ENCODE data around the gene C3orf49. TPM values are rescaled to one million over a fixed set of nuclear protein-coding genes. Genes with fewer than 3 reads are reported as not detected.
A peak's percentile ranks its signal among the peaks of the same experiment; 100 is the strongest.

C3orf49 gene
- total RNA-seq, 4 donors from 2014 or later, result not detected

DNA sequence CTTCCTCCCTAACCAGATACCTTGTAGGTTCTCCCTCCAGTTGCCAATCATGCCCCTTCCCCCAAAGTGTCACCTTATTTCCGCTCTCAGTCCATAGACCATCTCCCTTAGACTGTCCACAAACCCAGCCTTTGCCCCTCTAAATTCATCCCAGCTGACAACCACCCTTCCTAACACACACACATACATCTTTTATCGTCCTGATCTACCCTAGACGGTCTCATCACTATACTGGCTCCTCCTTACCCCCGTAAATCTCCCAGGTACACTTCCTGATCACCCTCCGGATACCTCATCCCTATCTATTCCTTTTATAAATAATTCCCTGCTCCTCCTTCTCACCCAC, 43.7 kb downstream of the C3orf49 start:
- intact Hi-C loops (cut with DNase I; ENCODE audit: low total_unique reads), result no loop called here
- H3K4me3 ChIP-seq (ENCODE audit: low read depth, poor library complexity, severe bottlenecking), result peak overlapping the region; percentile 97
- TF ChIP-seq, protein P1, sequence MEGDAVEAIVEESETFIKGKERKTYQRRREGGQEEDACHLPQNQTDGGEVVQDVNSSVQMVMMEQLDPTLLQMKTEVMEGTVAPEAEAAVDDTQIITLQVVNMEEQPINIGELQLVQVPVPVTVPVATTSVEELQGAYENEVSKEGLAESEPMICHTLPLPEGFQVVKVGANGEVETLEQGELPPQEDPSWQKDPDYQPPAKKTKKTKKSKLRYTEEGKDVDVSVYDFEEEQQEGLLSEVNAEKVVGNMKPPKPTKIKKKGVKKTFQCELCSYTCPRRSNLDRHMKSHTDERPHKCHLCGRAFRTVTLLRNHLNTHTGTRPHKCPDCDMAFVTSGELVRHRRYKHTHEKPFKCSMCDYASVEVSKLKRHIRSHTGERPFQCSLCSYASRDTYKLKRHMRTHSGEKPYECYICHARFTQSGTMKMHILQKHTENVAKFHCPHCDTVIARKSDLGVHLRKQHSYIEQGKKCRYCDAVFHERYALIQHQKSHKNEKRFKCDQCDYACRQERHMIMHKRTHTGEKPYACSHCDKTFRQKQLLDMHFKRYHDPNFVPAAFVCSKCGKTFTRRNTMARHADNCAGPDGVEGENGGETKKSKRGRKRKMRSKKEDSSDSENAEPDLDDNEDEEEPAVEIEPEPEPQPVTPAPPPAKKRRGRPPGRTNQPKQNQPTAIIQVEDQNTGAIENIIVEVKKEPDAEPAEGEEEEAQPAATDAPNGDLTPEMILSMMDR (IDR thresholded peaks at IDR 0.05), result no peak
- TF ChIP-seq POLR2A (IDR thresholded peaks at IDR 0.05), result no peak
- DNase-seq (ENCODE audit: low spot score in 2 of 2), result no peak
- WGBS, 2 donors, result 20 to 23% methylated on average over 5 of the region's 5 CpGs

DNA sequence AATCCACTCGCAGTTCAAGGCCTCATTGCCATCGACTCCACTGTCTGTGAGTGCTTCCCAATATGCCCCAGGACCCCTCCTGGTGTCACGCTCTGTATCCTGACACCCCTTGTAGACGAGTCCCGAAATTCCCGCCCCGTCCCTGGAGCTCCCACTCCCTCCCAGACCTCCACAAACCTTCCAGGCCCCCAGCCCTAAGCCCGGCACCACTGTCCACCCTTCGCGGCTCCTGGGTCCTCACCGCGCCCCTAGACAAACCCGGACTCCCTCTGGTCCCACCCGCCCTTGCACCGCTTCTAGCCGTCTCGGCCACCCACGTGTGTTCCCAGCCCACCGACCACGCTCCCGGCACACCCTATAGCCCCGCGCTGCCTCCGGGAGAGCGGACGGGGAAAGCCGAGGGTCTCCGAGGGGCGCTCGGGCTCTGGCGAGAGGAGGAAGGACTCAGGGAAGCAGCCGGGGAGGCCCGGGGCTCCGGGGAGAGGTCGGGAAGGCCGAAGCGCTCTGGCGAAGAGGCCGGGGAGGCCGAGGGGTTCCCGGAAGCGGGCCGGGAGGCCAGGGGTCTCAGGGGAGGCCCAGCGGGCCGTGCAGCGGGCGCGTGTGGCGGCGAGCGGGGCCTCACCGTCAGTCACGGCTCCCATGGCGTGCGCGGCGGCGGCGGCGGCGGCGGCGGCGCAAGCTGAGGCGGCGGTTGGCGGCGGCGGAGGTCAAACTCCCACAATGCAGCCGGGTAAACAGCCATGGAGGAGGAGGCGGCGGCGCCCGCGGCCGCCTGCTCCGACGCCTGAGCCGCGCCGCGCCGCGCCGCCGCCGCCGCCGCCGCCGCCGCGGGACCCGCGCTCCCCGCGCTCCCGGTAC, 44.3 kb downstream of the C3orf49 start, which contains the start of the genes ATXN7 and THOC7:
TSS of gene ATXN7 (plus strand) at position 718 of the 858 bp plus-strand sequence. CDS start 48,732 bp downstream, outside the sequence.
TSS of gene THOC7 (minus strand) at position 656 of the 858 bp plus-strand sequence. CDS start at position 641, 15 bp downstream.
- WGBS, 2 donors, result 0 to 1% methylated on average over 61 to 73 of the region's 98 CpGs

DNA sequence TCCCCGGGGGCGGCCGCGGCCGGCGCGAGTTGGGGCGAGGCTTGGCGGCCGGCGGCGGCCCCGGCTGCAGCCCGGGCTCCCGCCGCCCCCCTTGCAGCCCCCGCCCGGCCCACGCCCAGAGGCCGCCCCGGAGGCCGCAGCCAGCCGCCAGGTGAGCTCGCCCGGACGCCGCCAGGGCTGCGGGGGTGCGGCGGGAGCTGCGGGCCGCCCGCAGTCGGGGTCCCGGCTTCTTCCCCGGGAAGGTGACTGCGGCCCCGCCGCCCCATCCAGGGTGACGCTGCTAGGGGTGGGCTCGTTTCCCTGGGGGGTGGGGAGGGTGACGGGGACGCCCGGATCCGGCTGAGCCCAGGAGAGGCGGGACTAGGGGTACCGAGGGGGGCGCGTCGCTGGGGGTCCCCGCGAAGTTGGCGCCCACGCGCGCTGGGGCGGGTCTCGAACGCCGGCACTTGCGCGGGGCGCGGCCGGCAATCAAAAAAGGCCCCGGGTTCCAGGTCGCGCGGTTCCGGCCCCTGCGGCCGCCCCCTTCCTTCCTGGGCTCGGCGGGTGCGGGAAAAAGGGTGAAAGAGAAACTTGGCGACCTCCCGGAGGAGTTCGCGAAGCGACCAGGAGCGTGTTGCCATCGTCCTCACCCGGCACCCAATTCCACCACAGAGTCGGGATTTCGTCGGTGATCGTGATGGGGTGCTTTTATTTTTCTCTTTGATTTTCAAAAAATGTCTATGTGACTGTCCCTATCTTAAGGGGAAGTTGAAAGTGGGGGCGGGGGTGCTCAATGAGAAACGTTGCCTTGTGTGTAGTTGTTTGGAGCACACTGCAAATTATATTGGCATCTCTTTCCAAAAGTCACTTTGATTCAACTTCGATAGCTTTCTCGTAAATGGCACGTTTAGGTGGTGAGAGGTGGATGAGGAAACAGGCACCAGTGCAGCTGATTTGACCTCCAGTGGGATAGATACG, 45.2 kb downstream of the C3orf49 start:
- peak in 1 of 2 donors; percentile 39 for DNase-seq (ENCODE audit: low spot score in 2 of 2)
- intact Hi-C loops (cut with DNase I; ENCODE audit: low total_unique reads), result no loop called here
- H3K4me3 ChIP-seq (ENCODE audit: low read depth, poor library complexity, severe bottlenecking), result peak overlapping the region; percentile 94
- TF ChIP-seq, protein P1 (IDR thresholded peaks at IDR 0.05), result no peak
- TF ChIP-seq POLR2A (IDR thresholded peaks at IDR 0.05), result no peak
- WGBS, 2 donors, result 1% methylated on average over 42 to 52 of the region's 93 CpGs

More for the DNA sequence above, 44.3 kb downstream of the C3orf49 start, which contains the start of the genes ATXN7 and THOC7:
- TF ChIP-seq, protein P1 (IDR thresholded peaks at IDR 0.05), result no peak
- TF ChIP-seq POLR2A (IDR thresholded peaks at IDR 0.05), result no peak
- intact Hi-C loops (cut with DNase I; ENCODE audit: low total_unique reads), result no loop called here
- H3K4me3 ChIP-seq (ENCODE audit: low read depth, poor library complexity, severe bottlenecking), result peak within 1 kb of the TSS; percentile 97
- peak; percentile 32 to 92 for DNase-seq (ENCODE audit: low spot score in 2 of 2)

DNA sequence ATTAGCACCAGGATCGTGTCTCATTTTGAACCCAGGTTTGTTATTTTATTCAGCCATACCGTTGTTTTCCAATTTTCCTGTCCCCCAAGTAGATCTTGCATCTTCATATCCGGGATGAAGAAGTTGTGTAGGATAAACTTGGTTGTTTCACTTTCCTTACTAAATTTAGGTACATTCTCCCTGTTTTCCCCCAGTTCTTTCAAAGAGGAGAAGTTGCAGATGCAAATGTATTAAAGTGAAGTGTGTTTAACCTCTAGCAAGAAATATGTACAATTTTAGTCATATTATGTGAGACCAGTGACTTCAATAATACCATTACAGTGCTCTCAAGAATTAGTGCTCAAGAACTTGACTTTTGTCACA, 45.8 kb downstream of the C3orf49 start:
- DNase-seq (ENCODE audit: low spot score in 2 of 2), result no peak
- intact Hi-C loops (cut with DNase I; ENCODE audit: low total_unique reads), result no loop called here
- no peak overlapping the region for H3K4me3 ChIP-seq (ENCODE audit: low read depth, poor library complexity, severe bottlenecking)
- 1 to 3% methylated on average over 3 of the region's 3 CpGs for WGBS, 2 donors
- TF ChIP-seq, protein P1 (IDR thresholded peaks at IDR 0.05), result no peak
- TF ChIP-seq POLR2A (IDR thresholded peaks at IDR 0.05), result no peak

DNA sequence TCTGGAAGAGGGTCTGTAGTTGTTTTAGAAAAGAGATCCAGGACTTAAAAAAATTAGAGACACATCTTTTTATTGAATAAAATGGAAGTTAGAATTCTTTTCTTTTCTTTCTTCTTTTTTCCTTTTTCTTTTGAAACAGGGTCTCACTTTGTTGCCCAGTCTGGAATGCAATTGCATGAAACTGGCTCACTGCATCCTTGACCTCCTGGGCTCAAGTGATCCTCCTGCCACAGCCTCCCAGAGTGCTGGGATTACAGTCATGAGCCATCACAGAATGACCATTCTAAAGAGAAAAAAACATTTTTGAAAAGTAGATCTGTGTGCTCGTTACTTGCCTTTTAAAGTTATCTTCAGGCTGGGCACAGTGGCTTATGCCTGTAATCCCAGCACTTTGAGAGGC, 48.1 kb downstream of the C3orf49 start:
- intact Hi-C loops (cut with DNase I; ENCODE audit: low total_unique reads), result no loop called here
- TF ChIP-seq, protein P1 (IDR thresholded peaks at IDR 0.05), result no peak
- TF ChIP-seq POLR2A (IDR thresholded peaks at IDR 0.05), result no peak
- H3K4me3 ChIP-seq (ENCODE audit: low read depth, poor library complexity, severe bottlenecking), result no peak overlapping the region
- WGBS, 2 donors, result 84 to 100% methylated on average over 1 of the region's 1 CpG
- DNase-seq (ENCODE audit: low spot score in 2 of 2), result no peak

Data from lower leg skin (tissue), 4 donors.